Ovary (tissue), 9 donors: Measurements from ENCODE around the gene NEMP2. TPM values are rescaled to one million over a fixed set of nuclear protein-coding genes. Genes with fewer than 3 reads are reported as not detected.

Source experiments
- DNase-seq, 5 donors: peaks; one replicate each; pipeline ENCODE4 v3.0.0-alpha.2; 2019 to 2020
- H3K27ac ChIP-seq, 2 donors: fragments of 200-600 bp; one replicate each; pipeline versions ENCODE4 v1.5.1 to v1.8.0; 2019 to 2022
- H3K27me3 ChIP-seq: fragments of 200-600 bp; one replicate; pipeline ENCODE4 v1.8.0; 2022
- H3K36me3 ChIP-seq: fragments of 200-600 bp; sonication (generic); one replicate; pipeline ENCODE4 v1.5.1; 2019
- H3K4me1 ChIP-seq: one replicate; pipeline ENCODE4 v1.8.1; 2013; ENCODE audit warnings: mild to moderate bottlenecking, moderate library complexity; ENCODE audit not compliant: insufficient read depth
- H3K4me3 ChIP-seq: fragments of 200-600 bp; sonication (generic); one replicate; pipeline ENCODE4 v1.5.1; 2017
- H3K9me3 ChIP-seq, 2 donors: fragments of 200-600 bp in 1 of 2; sonication (generic) in 1 of 2; one replicate each; pipeline versions ENCODE4 v1.5.1 to v1.8.1; 2013 to 2019; ENCODE audit warnings: mild to moderate bottlenecking in 1 of 2, moderate library complexity in 1 of 2
- CTCF ChIP-seq, 3 donors: fragments of 450-650 bp in 2 of 3; fragments of 200-600 bp in 1 of 3; IDR thresholded peaks; one replicate each; pipeline versions ENCODE4 v1.5.1 to v1.8.0; 2016 to 2022; ENCODE audit warnings: antibody characterized with exemption in 3 of 3, mild to moderate bottlenecking in 1 of 3
- EP300 ChIP-seq: sonication (generic); formaldehyde crosslinking; IDR thresholded peaks from one replicate; pipeline ENCODE4 v1.6.1; 2017; ENCODE audit warnings: antibody characterized with exemption
- POLR2A ChIP-seq: fragments of 450-650 bp; IDR thresholded peaks from one replicate; pipeline ENCODE4 v1.6.1; 2017; ENCODE audit warnings: antibody characterized with exemption, mild to moderate bottlenecking, moderate library complexity
- WGBS, 3 donors: extraction: QIAGEN DNeasy Blood & Tissue Kit in 1 of 3; methylation state at CpG; one replicate each; pipeline versions ENCODE4 v1.1.5 to v1.1.7; 2013 to 2017; 5-methylcytosine and 5-hydroxymethylcytosine counted together
- intact Hi-C, 4 donors: fragments of 100-400 bp; cut with DNase I; formaldehyde crosslinking; loops; one replicate each; pipeline versions ENCODE4 v1.11.0 to v1.15.1; 2022 to 2023
- polyA plus RNA-seq, 2 donors: library from polyadenylated mRNA; stranded (reverse); fragments of 200-250 nt in 1 of 2; fragments of 350-450 nt in 1 of 2; fragmentation: Illumina TruSeq in 1 of 2; extraction: RNeasy Lipid Tissue Mini Kit (QIAGEN cat#74804) in 1 of 2; gene quantifications; one replicate each; pipeline ENCODE4 v1.2.3, GENCODE V29; 2013 to 2014
- total RNA-seq, 7 donors: library from RNA; depleted of rRNA in 2 of 7; stranded (reverse); fragments of >200 nt in 2 of 7; fragmentation: NEBNext Ultra II Directional in 3 of 7; extraction: Animal tissue kit (Norgen Biotek cat#: 25700) in 3 of 7; gene quantifications; one replicate each; pipeline versions ENCODE4 v1.1.0 to v1.2.4, GENCODE V29; 2016 to 2023
- donor health status: DM: no; HTN: no; CAD: no; lungs with moderate emphysema.
- donor health status: DM: no; HTN: no; CAD: no.
- donor health status: Bipolar disorder and iron deficiency.
- donor health status: DM: yes; HTN: yes; CAD: no.
- donor health status: DM: no; HTN: no; CAD: no.
- donor health status: DM: yes; HTN: yes; CAD: no.

Gene NEMP2
- total and polyA plus RNA-seq, 9 donors = 1.4 to 6.4 (median 4.5) TPM

- H3K4me1 ChIP-seq = no peaks in the 10 kb centered on the region
- TF ChIP-seq POLR2A (no peak), CTCF (IDR thresholded peaks at IDR 0.05) (no peak), EP300 (no peak)
- 10 to 18% (median 14%) methylated on average over 3 of the region's 3 CpGs for WGBS, 3 donors
- intact Hi-C loops = no loop called here
- no peak overlapping the region for H3K4me3 ChIP-seq
- H3K36me3 ChIP-seq = no peaks in the 10 kb centered on the region
- H3K27me3 ChIP-seq = no peaks in the 10 kb centered on the region
- no peak for DNase-seq
- H3K27ac ChIP-seq = no peak overlapping the region
- no peaks in the 10 kb centered on the region for H3K9me3 ChIP-seq
These were observed 10.6 kb upstream of the NEMP2 start for GRCh38 chr2:190545093-190545492.

- Histone ChIP-seq H3K4me3 (no peak overlapping the region), H3K9me3 (peaks cover 0 to 4% of the 10 kb centered on the region in 2 donors), H3K4me1 (no peaks in the 10 kb centered on the region), H3K27me3 (no peaks in the 10 kb centered on the region), H3K36me3 (no peaks in the 10 kb centered on the region), H3K27ac (no peak overlapping the region)
- DNase-seq = no peak
- no peak for TF ChIP-seq CTCF (IDR thresholded peaks at IDR 0.05)
- TF ChIP-seq EP300 = no peak
- no peak for TF ChIP-seq POLR2A
- WGBS, 3 donors = 90 to 98% (median 96%) methylated on average over 6 of the region's 6 CpGs
- intact Hi-C loops = no loop called here
These were observed 5.5 kb upstream of the NEMP2 start for GRCh38 chr2:190540048-190540447.

GRCh38 chr2:190538201-190538600 lies 3.7 kb upstream of the NEMP2 start:
- Histone ChIP-seq H3K4me1 (peaks cover 1% of the 10 kb centered on the region), H3K27ac (no peak overlapping the region), H3K36me3 (no peaks in the 10 kb centered on the region), H3K9me3 (peaks cover 0 to 4% of the 10 kb centered on the region in 2 donors), H3K4me3 (no peak overlapping the region), H3K27me3 (no peaks in the 10 kb centered on the region)
- no peak for TF ChIP-seq EP300
- DNase-seq = no peak
- intact Hi-C loops = loop anchor here in 1 of 4 donors (10.0 kb wide), 1 partner anchor 107 kb away; the partner anchor contains the start of gene NAB1

GRCh38 chr2:190537765-190538164 lies 3.2 kb upstream of the NEMP2 start:
- Histone ChIP-seq H3K36me3 (no peaks in the 10 kb centered on the region), H3K9me3 (peaks cover 0 to 4% of the 10 kb centered on the region in 2 donors), H3K4me3 (no peak overlapping the region), H3K27me3 (no peaks in the 10 kb centered on the region), H3K4me1 (peaks cover 1% of the 10 kb centered on the region), H3K27ac (no peak overlapping the region)
- no peak for DNase-seq
- TF ChIP-seq POLR2A = no peak
- no peak for TF ChIP-seq EP300
- no peak for TF ChIP-seq CTCF (IDR thresholded peaks at IDR 0.05)
- WGBS, 3 donors = 95 to 100% (median 96%) methylated on average over 1 of the region's 1 CpG
- intact Hi-C loops = loop anchor here in 1 of 4 donors (10.0 kb wide), 1 partner anchor 107 kb away; the partner anchor contains the start of gene NAB1

- H3K9me3 ChIP-seq = peaks cover 0 to 4% of the 10 kb centered on the region in 2 donors
- peaks cover 1% of the 10 kb centered on the region for H3K4me1 ChIP-seq
- intact Hi-C loops = loop anchor here in 1 of 4 donors (10.0 kb wide), 1 partner anchor 109 kb away; the partner anchor contains the start of gene NAB1
- 78 to 88% (median 86%) methylated on average over 1 of the region's 1 CpG for WGBS, 3 donors
- H3K36me3 ChIP-seq = no peaks in the 10 kb centered on the region
- H3K27ac ChIP-seq = peak overlapping the region in 1 of 2 donors; percentile 97
- H3K4me3 ChIP-seq = no peak overlapping the region
- no peak for DNase-seq
- no peaks in the 10 kb centered on the region for H3K27me3 ChIP-seq
- TF ChIP-seq EP300 (no peak), POLR2A (no peak), CTCF (IDR thresholded peaks at IDR 0.05) (no peak)
These were observed 1.1 kb upstream of the NEMP2 start for GRCh38 chr2:190535586-190535985.
